ENCODE measurements around the gene WDR59. TPM values are rescaled to one million over a fixed set of nuclear protein-coding genes. Genes with fewer than 3 reads are reported as not detected.

Gene WDR59
- total RNA-seq, 2 donors from 2014 or later: 29.6 to 59.3 TPM

GRCh38 chr16:75024182-75024581, 39.3 kb upstream of the WDR59 start:
- 51 to 56% methylated on average over 3 of the region's 3 CpGs for WGBS, 2 donors
- no peaks in the 10 kb centered on the region for H3K27me3 ChIP-seq
- ATAC-seq: no peak
- H3K27ac ChIP-seq: no peak overlapping the region
- no peaks in the 10 kb centered on the region for H3K4me1 ChIP-seq
- H3K9me3 ChIP-seq: no peaks in the 10 kb centered on the region
- no peak overlapping the region for H3K4me3 ChIP-seq
- intact Hi-C loops (cut with DNase I): no loop called here
- TF ChIP-seq CTCF (IDR thresholded peaks at IDR 0.05): no peak
- TF ChIP-seq POLR2A (IDR thresholded peaks at IDR 0.05): no peak
- no peaks in the 10 kb centered on the region for H3K36me3 ChIP-seq (replicated peaks in 1 of 2; ENCODE audit: insufficient read depth in 1 of 2, low read depth in 2 of 2)
- DNase-seq: no peak

- no peaks in the 10 kb centered on the region for H3K36me3 ChIP-seq (replicated peaks in 1 of 2; ENCODE audit: insufficient read depth in 1 of 2, low read depth in 2 of 2)
- intact Hi-C loops (cut with DNase I): no loop called here
- TF ChIP-seq CTCF (IDR thresholded peaks at IDR 0.05) (no peak), POLR2A (IDR thresholded peaks at IDR 0.05) (no peak)
- no peaks in the 10 kb centered on the region for H3K27me3 ChIP-seq
- H3K9me3 ChIP-seq: no peaks in the 10 kb centered on the region
- no peak overlapping the region for H3K4me3 ChIP-seq
- ATAC-seq (no peak), DNase-seq (no peak)
- no peaks in the 10 kb centered on the region for H3K4me1 ChIP-seq
- 93 to 100% methylated on average over 2 of the region's 2 CpGs for WGBS, 2 donors
- no peak overlapping the region for H3K27ac ChIP-seq
Measured at GRCh38 chr16:75023009-75023408, 38.1 kb upstream of the WDR59 start.

- Histone ChIP-seq H3K27me3 (no peaks in the 10 kb centered on the region), H3K4me3 (no peak overlapping the region), H3K36me3 (replicated peaks in 1 of 2; ENCODE audit: insufficient read depth in 1 of 2, low read depth in 2 of 2) (no peaks in the 10 kb centered on the region), H3K27ac (no peak overlapping the region), H3K4me1 (no peaks in the 10 kb centered on the region), H3K9me3 (no peaks in the 10 kb centered on the region)
- TF ChIP-seq POLR2A (IDR thresholded peaks at IDR 0.05) (no peak), CTCF (IDR thresholded peaks at IDR 0.05) (no peak)
- DNase-seq: no peak
- intact Hi-C loops (cut with DNase I): no loop called here
- WGBS, 2 donors: 97 to 99% methylated on average over 4 of the region's 4 CpGs
- ATAC-seq: no peak
Measured at GRCh38 chr16:75022567-75022966, 37.6 kb upstream of the WDR59 start.

GRCh38 chr16:75021410-75021809, 36.5 kb upstream of the WDR59 start:
- Histone ChIP-seq H3K4me3 (no peak overlapping the region), H3K36me3 (replicated peaks in 1 of 2; ENCODE audit: insufficient read depth in 1 of 2, low read depth in 2 of 2) (no peaks in the 10 kb centered on the region), H3K4me1 (no peaks in the 10 kb centered on the region), H3K9me3 (no peaks in the 10 kb centered on the region), H3K27ac (no peak overlapping the region), H3K27me3 (no peaks in the 10 kb centered on the region)
- TF ChIP-seq CTCF (IDR thresholded peaks at IDR 0.05): no peak
- no peak for TF ChIP-seq POLR2A (IDR thresholded peaks at IDR 0.05)
- DNase-seq (no peak), ATAC-seq (no peak)
- 68 to 71% methylated on average over 1 of the region's 1 CpG for WGBS, 2 donors
- intact Hi-C loops (cut with DNase I): no loop called here

GRCh38 chr16:75019586-75019985, 34.7 kb upstream of the WDR59 start:
- H3K27me3 ChIP-seq: no peaks in the 10 kb centered on the region
- intact Hi-C loops (cut with DNase I): no loop called here
- TF ChIP-seq POLR2A (IDR thresholded peaks at IDR 0.05): no peak
- no peak for TF ChIP-seq CTCF (IDR thresholded peaks at IDR 0.05)
- H3K4me3 ChIP-seq: no peak overlapping the region
- no peak for DNase-seq
- H3K27ac ChIP-seq: no peak overlapping the region
- H3K9me3 ChIP-seq: no peaks in the 10 kb centered on the region
- H3K4me1 ChIP-seq: no peaks in the 10 kb centered on the region
- no peaks in the 10 kb centered on the region for H3K36me3 ChIP-seq (replicated peaks in 1 of 2; ENCODE audit: insufficient read depth in 1 of 2, low read depth in 2 of 2)
- ATAC-seq: no peak
- WGBS, 2 donors: 91 to 98% methylated on average over 7 of the region's 7 CpGs
